Left lung (tissue), 10 donors: ENCODE results near the gene CENPP. TPM values are rescaled to one million over a fixed set of nuclear protein-coding genes. Genes with fewer than 3 reads are reported as not detected.
A peak's percentile ranks its signal among the peaks of the same experiment; 100 is the strongest.
"Not testable (repeated sequence)": the region's sequence is repeated elsewhere in the genome, so short reads cannot be mapped to it uniquely, and the experiment has no call there.

Experiments
- ATAC-seq: fragments of 200-7000 bp; cut with Tn5 transposase; one replicate; pipeline ENCODE4 v1.9.1; 2020; ENCODE audit warnings: moderate library complexity
- DNase-seq, 4 donors: peaks; one replicate each; pipeline ENCODE4 v3.0.0-alpha.2; 2013 to 2020
- H3K27ac ChIP-seq, 2 donors: fragments of 200-600 bp; sonication (generic) in 1 of 2; one replicate each; pipeline versions ENCODE4 v1.5.0 to v1.8.0; 2020 to 2021
- H3K27me3 ChIP-seq, 2 donors: fragments of 200-600 bp; sonication (generic) in 1 of 2; one replicate each; pipeline versions ENCODE4 v1.5.0 to v1.8.0; 2020 to 2021
- H3K36me3 ChIP-seq, 2 donors: fragments of 200-600 bp; sonication (generic) in 1 of 2; one replicate each; pipeline versions ENCODE4 v1.5.0 to v1.8.0; 2020 to 2021
- H3K4me1 ChIP-seq, 2 donors: fragments of 200-600 bp; one replicate each; pipeline ENCODE4 v1.8.0; 2021
- H3K4me3 ChIP-seq, 2 donors: fragments of 200-600 bp; sonication (generic) in 1 of 2; one replicate each; pipeline versions ENCODE4 v1.5.0 to v1.8.0; 2020 to 2021; ENCODE audit warnings: mild to moderate bottlenecking in 1 of 2
- H3K9me3 ChIP-seq, 2 donors: fragments of 200-600 bp; sonication (generic) in 1 of 2; one replicate each; pipeline versions ENCODE4 v1.5.0 to v1.8.0; 2020 to 2021
- CTCF ChIP-seq, 2 donors: fragments of 200-600 bp; sonication (generic) in 1 of 2; IDR thresholded peaks; one replicate each; pipeline versions ENCODE4 v1.5.0 to v1.8.0; 2021; ENCODE audit warnings: antibody characterized with exemption in 2 of 2
- intact Hi-C, 2 donors: fragments of 100-400 bp; cut with DNase I; formaldehyde crosslinking; loops; one replicate each; pipeline versions ENCODE4 v1.11.2 to v1.14.2; 2022
- polyA plus RNA-seq, 6 donors: library from polyadenylated mRNA; unstranded; fragments of 120-200 nt; gene quantifications; one replicate each; pipeline ENCODE4 v1.2.1, GENCODE V29; 2013; ENCODE audit not compliant: insufficient read length in 6 of 6
- total RNA-seq, 2 donors: library from RNA; stranded (reverse); fragmentation: NEBNext Ultra II Directional; extraction: Animal tissue kit (Norgen Biotek cat#: 25700); gene quantifications; one replicate each; pipeline ENCODE4 v1.2.1, GENCODE V29; 2021
- donor health status: DM: no; HTN: yes; CAD: no.
- donor health status: DM: no; HTN: no; CAD: no.

The CENPP gene
- total and polyA plus RNA-seq, 8 donors: 3.2 to 9.0 (median 5.7) TPM

GRCh38 chr9:92405818-92406217, 80.1 kb downstream of the CENPP start:
- Histone ChIP-seq H3K4me1 (peaks cover 7 to 10% of the 10 kb centered on the region in 2 donors), H3K27me3 (no peaks in the 10 kb centered on the region), H3K27ac (peak overlapping the region; percentile 29 to 30), H3K36me3 (no peaks in the 10 kb centered on the region), H3K9me3 (no peaks in the 10 kb centered on the region), H3K4me3 (no peak overlapping the region)
- no peak for TF ChIP-seq CTCF (IDR thresholded peaks at IDR 0.05)
- intact Hi-C loops: no loop called here
- DNase-seq (no peak), ATAC-seq (no peak)

GRCh38 chr9:92406477-92406876, 80.7 kb downstream of the CENPP start:
- H3K4me3 ChIP-seq: no peak overlapping the region
- peaks cover 7 to 10% of the 10 kb centered on the region in 2 donors for H3K4me1 ChIP-seq
- H3K36me3 ChIP-seq: no peaks in the 10 kb centered on the region
- H3K9me3 ChIP-seq: no peaks in the 10 kb centered on the region
- no peak for TF ChIP-seq CTCF (IDR thresholded peaks at IDR 0.05)
- ATAC-seq: peak; percentile 81
- DNase-seq: peak in 1 of 4 donors; percentile 65
- H3K27me3 ChIP-seq: no peaks in the 10 kb centered on the region
- H3K27ac ChIP-seq: peak overlapping the region; percentile 29 to 30
- intact Hi-C loops: no loop called here

GRCh38 chr9:92407818-92408217, 82.1 kb downstream of the CENPP start:
- ATAC-seq (no peak), DNase-seq (no peak)
- no peaks in the 10 kb centered on the region for H3K27me3 ChIP-seq
- TF ChIP-seq CTCF (IDR thresholded peaks at IDR 0.05): no peak
- no peak overlapping the region for H3K27ac ChIP-seq
- no peak overlapping the region for H3K4me3 ChIP-seq
- H3K4me1 ChIP-seq: peaks cover 7 to 10% of the 10 kb centered on the region in 2 donors
- H3K36me3 ChIP-seq: no peaks in the 10 kb centered on the region
- H3K9me3 ChIP-seq: no peaks in the 10 kb centered on the region
- intact Hi-C loops: no loop called here

- Histone ChIP-seq H3K27me3 (no peaks in the 10 kb centered on the region), H3K9me3 (no peaks in the 10 kb centered on the region), H3K4me1 (peaks cover 7 to 10% of the 10 kb centered on the region in 2 donors), H3K27ac (no peak overlapping the region), H3K4me3 (no peak overlapping the region), H3K36me3 (no peaks in the 10 kb centered on the region)
- ATAC-seq (no peak), DNase-seq (no peak)
- intact Hi-C loops: no loop called here
- TF ChIP-seq CTCF (IDR thresholded peaks at IDR 0.05): no peak
Measured at GRCh38 chr9:92408747-92409478, 83.2 kb downstream of the CENPP start.

- H3K27me3 ChIP-seq, intact Hi-C loops, DNase-seq, ATAC-seq, H3K36me3 ChIP-seq, H3K27ac ChIP-seq, H3K4me1 ChIP-seq, H3K9me3 ChIP-seq, H3K4me3 ChIP-seq: not testable (repeated sequence)
Measured at GRCh38 chr9:92411157-92411556, 85.4 kb downstream of the CENPP start.

GRCh38 chr9:92414566-92414965, 88.8 kb downstream of the CENPP start:
- Histone ChIP-seq H3K4me3 (no peak overlapping the region), H3K4me1 (no peaks in the 10 kb centered on the region), H3K9me3 (no peaks in the 10 kb centered on the region), H3K36me3 (no peaks in the 10 kb centered on the region), H3K27me3 (no peaks in the 10 kb centered on the region), H3K27ac (no peak overlapping the region)
- intact Hi-C loops: no loop called here
- DNase-seq (no peak), ATAC-seq (no peak)
- no peak for TF ChIP-seq CTCF (IDR thresholded peaks at IDR 0.05)
